VCaP (cell line): ENCODE results near the gene SEC16A.

Experiments
- H3K27ac ChIP-seq: fragments of 450-650 bp; 2 replicates; pipeline ENCODE4 v1.5.1; 2017
- TF ChIP-seq, protein P1 (sequence below): fragments of 450-650 bp; conservative IDR thresholded peaks from 2 replicates; pipeline ENCODE4 v1.5.1; 2017; ENCODE audit warnings: mild to moderate bottlenecking, moderate library complexity

Gene SEC16A

DNA sequence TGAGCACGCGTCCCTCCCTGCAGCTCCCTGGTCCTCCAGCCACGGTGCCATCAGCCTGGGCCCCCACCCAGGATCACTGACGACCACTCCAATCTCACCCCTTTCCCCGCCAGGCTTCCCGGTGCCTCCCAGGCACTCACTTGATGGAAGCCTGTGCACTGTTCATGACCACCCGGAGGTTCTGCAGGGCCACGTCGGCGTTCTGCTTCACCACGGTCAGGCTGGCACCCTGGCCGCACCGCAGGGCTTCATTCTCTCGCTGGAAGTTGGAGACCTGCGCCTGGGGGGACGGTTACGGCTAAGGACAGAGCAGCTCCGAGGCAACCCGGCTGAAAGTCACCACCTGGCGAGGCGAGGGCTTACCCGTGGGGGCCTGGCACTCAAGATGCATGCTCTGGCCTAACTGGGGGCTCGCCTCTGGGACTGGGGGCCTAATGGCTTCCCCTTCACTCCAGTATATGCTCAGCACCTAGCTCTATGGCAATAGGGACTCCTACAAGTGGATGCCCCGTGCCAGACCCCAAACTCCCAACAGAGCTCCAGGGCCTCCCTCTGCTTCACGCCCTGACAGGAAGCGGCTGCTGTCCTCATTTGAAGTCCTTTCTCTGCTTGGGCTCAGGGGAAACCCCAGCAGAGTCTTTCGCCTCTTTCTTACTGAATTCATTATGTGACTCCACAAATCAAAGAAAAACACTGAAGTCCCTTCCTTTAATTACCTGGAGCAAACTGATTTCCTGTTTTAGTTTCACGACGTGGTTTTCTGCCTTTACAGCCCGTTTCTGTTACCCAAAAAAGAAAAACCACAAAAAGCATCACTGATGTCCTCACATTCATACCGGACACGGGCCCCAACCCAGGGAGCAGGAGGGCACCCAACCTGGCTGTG, 78.7 kb downstream of the SEC16A start:
- no peak overlapping the region for H3K27ac ChIP-seq
- TF ChIP-seq, protein P1, sequence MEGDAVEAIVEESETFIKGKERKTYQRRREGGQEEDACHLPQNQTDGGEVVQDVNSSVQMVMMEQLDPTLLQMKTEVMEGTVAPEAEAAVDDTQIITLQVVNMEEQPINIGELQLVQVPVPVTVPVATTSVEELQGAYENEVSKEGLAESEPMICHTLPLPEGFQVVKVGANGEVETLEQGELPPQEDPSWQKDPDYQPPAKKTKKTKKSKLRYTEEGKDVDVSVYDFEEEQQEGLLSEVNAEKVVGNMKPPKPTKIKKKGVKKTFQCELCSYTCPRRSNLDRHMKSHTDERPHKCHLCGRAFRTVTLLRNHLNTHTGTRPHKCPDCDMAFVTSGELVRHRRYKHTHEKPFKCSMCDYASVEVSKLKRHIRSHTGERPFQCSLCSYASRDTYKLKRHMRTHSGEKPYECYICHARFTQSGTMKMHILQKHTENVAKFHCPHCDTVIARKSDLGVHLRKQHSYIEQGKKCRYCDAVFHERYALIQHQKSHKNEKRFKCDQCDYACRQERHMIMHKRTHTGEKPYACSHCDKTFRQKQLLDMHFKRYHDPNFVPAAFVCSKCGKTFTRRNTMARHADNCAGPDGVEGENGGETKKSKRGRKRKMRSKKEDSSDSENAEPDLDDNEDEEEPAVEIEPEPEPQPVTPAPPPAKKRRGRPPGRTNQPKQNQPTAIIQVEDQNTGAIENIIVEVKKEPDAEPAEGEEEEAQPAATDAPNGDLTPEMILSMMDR: no peak

GRCh38 chr9:136403538-136403914, 79.3 kb downstream of the SEC16A start:
- TF ChIP-seq, protein P1: no peak
- H3K27ac ChIP-seq: no peak overlapping the region

GRCh38 chr9:136402067-136402466, 80.8 kb downstream of the SEC16A start:
- TF ChIP-seq, protein P1: no peak
- H3K27ac ChIP-seq: no peak overlapping the region

DNA sequence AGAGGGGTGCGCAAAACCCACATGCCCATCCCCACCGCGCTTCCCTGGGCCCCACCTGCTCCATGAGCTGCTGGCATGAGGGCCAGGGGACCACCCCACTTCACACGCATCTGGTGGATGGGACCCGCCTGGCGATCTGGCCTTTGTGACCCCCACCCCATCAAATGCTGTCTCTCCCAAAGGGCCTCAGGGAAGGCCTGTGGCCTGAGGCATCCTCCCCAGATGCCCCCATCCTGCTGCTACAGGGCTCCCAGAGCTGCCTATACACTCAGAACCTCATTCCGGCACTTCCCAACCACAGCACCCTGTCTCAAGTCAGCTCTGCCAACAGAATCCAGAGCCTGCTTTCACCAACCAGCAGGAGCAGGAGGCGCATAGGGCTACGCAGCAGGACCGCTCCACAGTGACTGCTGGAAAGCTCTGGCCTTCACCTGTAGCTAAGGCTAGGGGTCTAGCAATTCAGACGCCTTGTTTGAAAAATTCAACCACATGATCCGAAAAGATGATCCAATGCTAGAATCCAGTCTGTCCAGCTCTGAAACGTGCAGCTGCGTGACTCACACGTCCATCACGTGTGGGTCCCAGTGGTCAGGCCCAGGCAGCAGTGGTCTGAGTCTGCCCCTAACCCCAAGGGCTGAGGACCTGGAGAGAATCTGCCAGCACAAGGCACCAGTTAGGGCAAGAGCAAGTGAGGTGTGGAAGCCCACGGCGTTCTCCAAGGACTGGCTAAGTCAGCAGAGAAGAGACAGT, 81.5 kb downstream of the SEC16A start:
- TF ChIP-seq, protein P1: no peak

DNA sequence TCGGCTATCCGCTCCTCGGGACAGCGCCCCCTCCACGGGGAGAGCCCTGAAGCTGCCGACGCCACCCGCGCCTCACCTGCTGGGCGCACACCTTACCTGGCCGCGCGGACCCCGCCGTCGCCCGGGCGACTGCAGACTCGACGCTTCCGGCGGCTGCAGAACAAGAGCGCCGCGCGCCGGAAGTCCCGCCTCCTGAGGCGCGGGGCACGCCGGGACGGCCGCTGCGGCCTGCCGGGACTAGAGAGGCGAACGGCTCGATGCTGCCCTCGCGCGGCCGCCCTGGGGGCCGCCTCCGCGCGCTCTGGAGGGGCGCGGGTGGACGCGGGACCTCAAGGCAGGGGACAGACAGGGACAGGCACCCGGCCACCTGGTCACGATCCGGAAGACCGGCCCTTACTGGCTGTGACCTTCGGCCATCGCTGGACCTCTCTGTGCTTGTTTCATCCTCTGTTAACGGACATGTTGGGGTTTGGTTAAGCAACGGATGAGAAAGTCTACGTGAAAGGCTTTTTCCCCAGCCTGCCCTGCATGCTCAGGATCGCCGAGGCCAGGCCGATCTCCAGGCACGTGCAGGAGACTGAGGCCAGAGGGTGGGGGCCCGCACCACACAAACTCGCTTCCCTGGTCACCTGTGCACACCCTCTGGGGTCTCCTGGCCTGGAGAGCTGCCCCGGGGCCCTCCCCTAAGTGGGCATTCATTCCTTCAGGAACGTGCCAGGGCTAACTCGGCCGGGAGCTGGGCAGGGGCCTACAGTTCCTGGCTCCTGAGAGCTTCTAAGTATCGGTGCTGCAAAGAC, 82.6 kb downstream of the SEC16A start, which contains the start of gene SNAPC4:
TSS of gene SNAPC4 (minus strand) at position 133 of the 797 bp plus-strand sequence. CDS start 1,742 bp downstream, outside the sequence.
- TF ChIP-seq, protein P1: peak; percentile 99
- peak within 1 kb of the TSS; percentile 98 for H3K27ac ChIP-seq

More for the DNA sequence above, 81.5 kb downstream of the SEC16A start:
- peak overlapping the region; percentile 98 for H3K27ac ChIP-seq

GRCh38 chr9:136399176-136400037, 83.4 kb downstream of the SEC16A start:
- H3K27ac ChIP-seq: peak overlapping the region; percentile 98
- TF ChIP-seq, protein P1: no peak
